ENCODE measurements around the gene SOCS1. TPM values are rescaled to one million over a fixed set of nuclear protein-coding genes. Genes with fewer than 3 reads are reported as not detected.

SOCS1 gene
- total RNA-seq, 2 experiments from 2014 or later, result 71.3 to 71.4 TPM

DNA sequence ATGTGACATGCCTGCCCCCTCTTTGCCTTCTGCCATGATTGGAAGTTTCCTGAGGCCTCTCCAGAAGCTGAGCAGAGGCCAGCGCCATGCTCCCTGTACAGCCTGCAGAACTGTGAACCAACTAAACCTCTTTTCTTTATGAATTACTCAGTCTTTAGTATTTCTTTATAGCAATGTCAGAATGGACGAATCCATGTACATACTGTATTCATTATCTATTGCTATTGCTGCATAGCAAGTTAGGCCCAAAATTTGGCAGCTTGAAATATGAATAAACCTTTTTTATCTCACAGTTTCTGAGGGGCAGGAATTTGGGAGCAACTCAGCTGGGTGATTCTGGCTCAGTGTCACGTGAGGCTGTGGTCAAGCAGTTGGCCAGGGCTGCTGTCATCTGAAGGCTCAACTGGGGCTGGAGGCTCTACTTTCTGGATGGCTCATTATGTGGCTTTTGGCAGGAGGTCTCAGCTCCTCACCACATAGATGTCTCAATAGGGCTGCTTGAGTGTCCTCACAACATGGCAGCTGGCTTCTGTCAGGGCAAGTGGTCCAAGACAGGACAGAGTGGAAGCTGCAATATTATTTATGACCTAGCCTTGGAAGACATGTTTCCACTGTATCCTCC lies 40.0 kb downstream of the SOCS1 start:
- POLR2A ChIA-PET, result no interaction called here
- no peak overlapping the region for H3K27ac Mint-ChIP-seq
- no peaks in the 10 kb centered on the region for H3K36me3 ChIP-seq (ENCODE audit: insufficient read depth, low read length)
- intact Hi-C loops (cut with DNase I, micrococcal nuclease), result no loop called here
- DNase-seq, result no peak
- no peak overlapping the region for H3K4me3 ChIP-seq (ENCODE audit: low read length)
- H3K4me3 Mint-ChIP-seq, result no peak overlapping the region
- H3K9me3 ChIP-seq (ENCODE audit: control insufficient read depth in 1 of 2, insufficient read depth in 1 of 2, low read length in 2 of 2), result peaks cover 15 to 18% of the 10 kb centered on the region in 2 experiments
- peaks cover 8% of the 10 kb centered on the region for H3K4me1 ChIP-seq (ENCODE audit: insufficient read depth, low read length)
- CTCF ChIA-PET, result interaction anchor here (0.5 kb wide), 1 partner anchor 263 kb away, joined by 3 read pairs; no protein-coding TSS in a partner anchor
- no peaks in the 10 kb centered on the region for H3K36me3 Mint-ChIP-seq (ENCODE audit: low read depth)
- peaks cover 5% of the 10 kb centered on the region for H3K4me1 Mint-ChIP-seq (ENCODE audit: low read depth)
- ATAC-seq (ENCODE audit: poor library complexity), result no peak
- peaks cover 5% of the 10 kb centered on the region for H3K9me3 Mint-ChIP-seq
- H3K27me3 ChIP-seq (ENCODE audit: control insufficient read depth in 1 of 2, insufficient read depth in 2 of 2, low read length in 2 of 2), result no peaks in the 10 kb centered on the region
- no peaks in the 10 kb centered on the region for H3K27me3 Mint-ChIP-seq
- H3K27ac ChIP-seq (ENCODE audit: low read depth in 1 of 2, low read length in 2 of 2), result no peak overlapping the region
- TF ChIP-seq, protein P1, sequence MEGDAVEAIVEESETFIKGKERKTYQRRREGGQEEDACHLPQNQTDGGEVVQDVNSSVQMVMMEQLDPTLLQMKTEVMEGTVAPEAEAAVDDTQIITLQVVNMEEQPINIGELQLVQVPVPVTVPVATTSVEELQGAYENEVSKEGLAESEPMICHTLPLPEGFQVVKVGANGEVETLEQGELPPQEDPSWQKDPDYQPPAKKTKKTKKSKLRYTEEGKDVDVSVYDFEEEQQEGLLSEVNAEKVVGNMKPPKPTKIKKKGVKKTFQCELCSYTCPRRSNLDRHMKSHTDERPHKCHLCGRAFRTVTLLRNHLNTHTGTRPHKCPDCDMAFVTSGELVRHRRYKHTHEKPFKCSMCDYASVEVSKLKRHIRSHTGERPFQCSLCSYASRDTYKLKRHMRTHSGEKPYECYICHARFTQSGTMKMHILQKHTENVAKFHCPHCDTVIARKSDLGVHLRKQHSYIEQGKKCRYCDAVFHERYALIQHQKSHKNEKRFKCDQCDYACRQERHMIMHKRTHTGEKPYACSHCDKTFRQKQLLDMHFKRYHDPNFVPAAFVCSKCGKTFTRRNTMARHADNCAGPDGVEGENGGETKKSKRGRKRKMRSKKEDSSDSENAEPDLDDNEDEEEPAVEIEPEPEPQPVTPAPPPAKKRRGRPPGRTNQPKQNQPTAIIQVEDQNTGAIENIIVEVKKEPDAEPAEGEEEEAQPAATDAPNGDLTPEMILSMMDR (IDR thresholded peaks at IDR 0.05), result no peak

DNA sequence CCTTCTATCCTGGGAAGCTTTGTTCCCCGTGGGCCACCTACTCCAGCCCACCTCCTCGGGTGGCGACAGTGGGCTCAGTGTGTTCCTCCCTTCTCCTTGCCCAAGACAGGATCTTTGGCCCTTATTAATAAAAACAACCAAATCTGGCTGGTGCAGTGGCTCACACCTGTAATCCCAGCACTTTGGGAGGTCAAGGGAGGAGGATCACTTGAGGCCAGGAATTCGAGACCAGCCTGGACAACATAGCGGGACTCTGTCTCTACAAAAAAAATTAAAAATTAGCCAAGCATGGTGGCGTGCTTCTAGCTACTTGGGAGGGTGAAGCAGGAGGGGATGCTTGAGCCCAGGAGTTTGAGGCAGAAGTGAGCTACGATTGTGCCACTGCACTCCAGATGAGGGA lies 42.2 kb downstream of the SOCS1 start:
- Mint-ChIP-seq H3K9me3 (peaks cover 5% of the 10 kb centered on the region), H3K4me3 (no peak overlapping the region), H3K27ac (no peak overlapping the region), H3K36me3 (ENCODE audit: low read depth) (no peaks in the 10 kb centered on the region), H3K27me3 (no peaks in the 10 kb centered on the region), H3K4me1 (ENCODE audit: low read depth) (no peaks in the 10 kb centered on the region)
- intact Hi-C loops (cut with DNase I, micrococcal nuclease), result no loop called here
- POLR2A ChIA-PET, result no interaction called here
- Histone ChIP-seq H3K27me3 (ENCODE audit: control insufficient read depth in 1 of 2, insufficient read depth in 2 of 2, low read length in 2 of 2) (no peaks in the 10 kb centered on the region), H3K4me3 (ENCODE audit: low read length) (no peak overlapping the region), H3K27ac (ENCODE audit: low read depth in 1 of 2, low read length in 2 of 2) (no peak overlapping the region), H3K4me1 (ENCODE audit: insufficient read depth, low read length) (peaks cover under 1% of the 10 kb centered on the region), H3K9me3 (ENCODE audit: control insufficient read depth in 1 of 2, insufficient read depth in 1 of 2, low read length in 2 of 2) (peaks cover 15 to 16% of the 10 kb centered on the region in 2 experiments), H3K36me3 (ENCODE audit: insufficient read depth, low read length) (no peaks in the 10 kb centered on the region)
- no peak for ATAC-seq (ENCODE audit: poor library complexity)
- TF ChIP-seq, protein P1 (IDR thresholded peaks at IDR 0.05), result no peak
- CTCF ChIA-PET, result no interaction called here
- DNase-seq, result no peak

DNA sequence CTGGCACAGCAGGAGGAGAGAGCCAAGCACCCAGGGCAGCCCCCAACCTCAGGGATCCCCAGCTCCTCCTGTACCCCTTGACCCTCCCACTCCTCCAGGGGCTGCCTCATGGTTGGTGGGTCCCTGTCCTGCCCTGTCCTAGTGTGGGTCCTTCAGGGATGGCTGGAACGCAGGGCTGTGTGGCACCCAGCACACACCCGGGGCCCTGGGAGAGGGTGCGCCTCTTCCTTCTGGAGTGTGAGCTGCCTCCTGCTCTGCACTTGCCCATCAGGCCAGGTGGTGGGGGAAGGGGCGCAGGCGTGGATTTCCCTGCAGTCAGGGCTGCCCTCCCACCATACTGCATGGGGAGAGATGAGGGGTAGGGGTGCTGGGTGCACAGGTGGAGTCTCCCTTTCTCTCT lies 42.6 kb downstream of the SOCS1 start:
- no peak overlapping the region for H3K27ac ChIP-seq (ENCODE audit: low read depth in 1 of 2, low read length in 2 of 2)
- no peaks in the 10 kb centered on the region for H3K27me3 Mint-ChIP-seq
- CTCF ChIA-PET, result no interaction called here
- H3K9me3 Mint-ChIP-seq, result peaks cover 5% of the 10 kb centered on the region
- no peak overlapping the region for H3K27ac Mint-ChIP-seq
- peaks cover 10 to 15% of the 10 kb centered on the region in 2 experiments for H3K9me3 ChIP-seq (ENCODE audit: control insufficient read depth in 1 of 2, insufficient read depth in 1 of 2, low read length in 2 of 2)
- no peak overlapping the region for H3K4me3 ChIP-seq (ENCODE audit: low read length)
- TF ChIP-seq, protein P1 (IDR thresholded peaks at IDR 0.05), result no peak
- intact Hi-C loops (cut with DNase I, micrococcal nuclease), result no loop called here
- POLR2A ChIA-PET, result no interaction called here
- DNase-seq, result no peak
- H3K36me3 Mint-ChIP-seq (ENCODE audit: low read depth), result no peaks in the 10 kb centered on the region
- no peaks in the 10 kb centered on the region for H3K4me1 Mint-ChIP-seq (ENCODE audit: low read depth)
- no peaks in the 10 kb centered on the region for H3K4me1 ChIP-seq (ENCODE audit: insufficient read depth, low read length)
- no peak for ATAC-seq (ENCODE audit: poor library complexity)
- no peak overlapping the region for H3K4me3 Mint-ChIP-seq
- H3K36me3 ChIP-seq (ENCODE audit: insufficient read depth, low read length), result no peaks in the 10 kb centered on the region
- no peaks in the 10 kb centered on the region for H3K27me3 ChIP-seq (ENCODE audit: control insufficient read depth in 1 of 2, insufficient read depth in 2 of 2, low read length in 2 of 2)

Data from CD4-positive, alpha-beta T cell (primary cell).